ENCODE measurements around the gene ARMC12.

DNA sequence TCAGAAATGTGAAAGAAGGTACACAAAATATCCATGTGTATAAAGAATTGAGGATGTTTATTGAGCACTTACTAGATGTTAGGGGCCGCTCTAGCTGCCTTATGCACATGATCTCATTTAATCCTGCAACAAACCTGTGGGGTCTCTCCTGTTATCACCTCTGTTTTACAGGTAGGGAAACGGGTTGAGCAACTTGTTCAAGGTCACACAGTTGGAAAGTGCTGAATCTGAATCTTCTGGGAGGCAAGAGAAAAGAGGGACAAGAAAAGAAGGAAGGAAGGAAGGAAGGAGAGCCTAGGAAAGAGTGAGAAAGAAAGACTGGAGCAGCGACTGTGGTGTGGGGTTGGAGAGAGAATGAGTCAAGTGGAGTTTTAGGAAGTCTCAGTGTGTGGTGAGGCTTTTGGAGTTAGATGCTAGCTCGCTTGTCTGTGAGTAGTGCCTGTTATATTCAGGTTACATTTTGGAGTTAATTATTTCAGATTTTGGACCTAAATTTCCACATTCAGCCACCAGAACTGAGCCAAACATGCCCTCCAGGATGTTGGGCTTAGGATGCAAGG is 51.7 kb downstream of the ARMC12 start:
- no peak for TF ChIP-seq EZH2 (IDR thresholded peaks at IDR 0.05)
- no peak for TF ChIP-seq EZH2phosphoT487 (IDR thresholded peaks at IDR 0.05)

Measured in neural progenitor cell (in vitro differentiated cells).